ENCODE measurements around the gene TCTN1.

Gene TCTN1

DNA sequence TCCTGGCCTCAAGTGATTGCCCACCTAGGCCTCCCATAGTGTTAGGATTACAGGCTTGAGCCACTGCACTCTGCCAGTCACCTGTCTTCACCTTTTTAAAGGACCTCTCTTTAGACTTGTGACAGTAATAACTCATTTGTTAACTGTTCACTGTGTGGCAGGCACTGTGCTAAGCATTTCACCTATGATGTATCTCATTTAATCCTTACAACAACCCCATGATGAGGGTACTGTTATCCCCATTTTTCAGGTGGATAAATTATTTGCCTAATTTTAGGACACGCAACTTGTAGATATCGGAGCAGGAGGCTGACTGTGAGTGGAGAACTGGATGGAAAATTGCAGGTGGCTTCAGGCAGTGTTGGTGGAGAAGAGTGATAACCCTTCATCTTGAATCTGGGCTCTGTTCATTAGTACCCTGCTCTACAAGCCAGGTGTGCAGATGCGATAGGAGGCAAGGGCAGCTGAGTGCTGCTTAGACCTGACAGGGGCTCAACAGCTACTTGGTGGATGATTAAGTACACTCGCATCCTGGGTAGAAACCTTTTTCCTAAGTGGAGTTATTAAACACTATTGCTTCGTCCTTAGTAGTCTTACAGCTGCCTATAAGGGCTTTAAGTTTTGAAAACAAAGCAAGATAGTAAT, 2.7 kb downstream of the TCTN1 start:
- no peak for DNase-seq (ENCODE audit: extremely low spot score)
- POLR2A ChIA-PET: no interaction called here
- CTCF ChIA-PET: no interaction called here
- TF ChIP-seq, protein P1, sequence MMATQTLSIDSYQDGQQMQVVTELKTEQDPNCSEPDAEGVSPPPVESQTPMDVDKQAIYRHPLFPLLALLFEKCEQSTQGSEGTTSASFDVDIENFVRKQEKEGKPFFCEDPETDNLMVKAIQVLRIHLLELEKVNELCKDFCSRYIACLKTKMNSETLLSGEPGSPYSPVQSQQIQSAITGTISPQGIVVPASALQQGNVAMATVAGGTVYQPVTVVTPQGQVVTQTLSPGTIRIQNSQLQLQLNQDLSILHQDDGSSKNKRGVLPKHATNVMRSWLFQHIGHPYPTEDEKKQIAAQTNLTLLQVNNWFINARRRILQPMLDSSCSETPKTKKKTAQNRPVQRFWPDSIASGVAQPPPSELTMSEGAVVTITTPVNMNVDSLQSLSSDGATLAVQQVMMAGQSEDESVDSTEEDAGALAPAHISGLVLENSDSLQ (IDR thresholded peaks at IDR 0.05): no peak
- TF ChIP-seq L3MBTL2 (conservative IDR thresholded peaks at IDR 0.05) (no peak), SUZ12 (IDR thresholded peaks at IDR 0.05) (no peak), SP1 (IDR thresholded peaks at IDR 0.05) (no peak), TARDBP (IDR thresholded peaks at IDR 0.05) (no peak), FOXA1 (IDR thresholded peaks at IDR 0.05) (no peak), CTBP1 (IDR thresholded peaks at IDR 0.05; ENCODE audit: borderline replicate concordance) (no peak), ZNF384 (IDR thresholded peaks at IDR 0.05) (no peak), ELF4 (IDR thresholded peaks at IDR 0.05) (no peak), BHLHE40 (IDR thresholded peaks at IDR 0.05; ENCODE audit: borderline replicate concordance) (no peak), LEF1 (IDR thresholded peaks at IDR 0.05; ENCODE audit: borderline replicate concordance) (no peak), NFRKB (IDR thresholded peaks at IDR 0.05) (no peak), FOXM1 (IDR thresholded peaks at IDR 0.05; ENCODE audit: borderline replicate concordance) (no peak), ARNT (IDR thresholded peaks at IDR 0.05) (no peak), FOXK2 (IDR thresholded peaks at IDR 0.05) (no peak), HDGF (IDR thresholded peaks at IDR 0.05; ENCODE audit: borderline replicate concordance) (no peak)

DNA sequence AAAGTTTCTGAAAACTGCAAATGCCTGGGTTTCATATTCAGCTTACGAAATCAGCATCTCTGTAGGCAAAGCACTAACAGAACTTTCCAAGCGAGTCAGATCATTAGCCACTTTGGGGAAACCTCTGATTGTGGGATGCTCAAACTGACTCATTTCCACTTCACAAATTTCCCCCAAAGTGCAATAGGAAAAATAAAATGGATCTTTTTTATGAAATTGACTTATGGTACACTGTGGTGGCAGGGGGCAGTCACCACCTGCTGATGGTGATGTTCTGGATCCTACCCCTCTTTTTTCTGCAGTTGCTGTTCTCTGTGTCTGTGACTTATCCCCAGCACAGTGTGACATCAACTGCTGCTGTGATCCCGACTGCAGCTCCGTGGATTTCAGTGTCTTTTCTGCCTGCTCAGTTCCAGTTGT, 5.6 kb downstream of the TCTN1 start:
- POLR2A ChIA-PET: interaction anchor here (0.6 kb wide), 1 partner anchor 45 kb away, joined by 3 read pairs; no protein-coding TSS in a partner anchor
- CTCF ChIA-PET: no interaction called here

DNA sequence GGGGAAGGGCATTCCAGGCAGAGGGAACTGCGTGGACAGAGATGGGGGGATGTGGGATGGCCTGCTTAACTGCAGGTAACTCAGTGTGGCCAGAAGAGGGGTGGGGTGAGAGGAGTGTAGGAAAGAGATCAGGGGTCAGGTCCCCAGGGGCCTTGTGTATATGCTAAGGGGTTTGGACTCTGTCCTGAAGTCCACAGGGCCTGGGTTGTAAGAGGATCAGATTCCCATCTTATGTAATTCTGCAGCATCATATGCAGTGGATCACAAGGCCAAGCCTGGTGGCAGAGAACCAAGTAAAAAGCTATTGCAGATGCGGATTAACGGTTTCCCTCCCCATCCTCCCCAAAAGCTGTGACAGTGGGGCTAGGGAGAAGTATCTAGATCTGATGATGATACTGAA, 8.7 kb downstream of the TCTN1 start:
- no peak for DNase-seq (ENCODE audit: extremely low spot score)
- no peak for TF ChIP-seq ELF4 (IDR thresholded peaks at IDR 0.05)
- no peak for TF ChIP-seq FOXA1 (IDR thresholded peaks at IDR 0.05)
- no peak for TF ChIP-seq FOXM1 (IDR thresholded peaks at IDR 0.05; ENCODE audit: borderline replicate concordance)
- TF ChIP-seq, protein P1 (IDR thresholded peaks at IDR 0.05): no peak
- TF ChIP-seq ARNT (IDR thresholded peaks at IDR 0.05): no peak
- no peak for TF ChIP-seq SUZ12 (IDR thresholded peaks at IDR 0.05)
- no peak for TF ChIP-seq HDGF (IDR thresholded peaks at IDR 0.05; ENCODE audit: borderline replicate concordance)
- no peak for TF ChIP-seq FOXK2 (IDR thresholded peaks at IDR 0.05)
- TF ChIP-seq NFRKB (IDR thresholded peaks at IDR 0.05): no peak
- no peak for TF ChIP-seq ZNF384 (IDR thresholded peaks at IDR 0.05)
- no peak for TF ChIP-seq BHLHE40 (IDR thresholded peaks at IDR 0.05; ENCODE audit: borderline replicate concordance)
- no peak for TF ChIP-seq CTBP1 (IDR thresholded peaks at IDR 0.05; ENCODE audit: borderline replicate concordance)
- no peak for TF ChIP-seq LEF1 (IDR thresholded peaks at IDR 0.05; ENCODE audit: borderline replicate concordance)
- TF ChIP-seq L3MBTL2 (conservative IDR thresholded peaks at IDR 0.05): no peak
- no peak for TF ChIP-seq SP1 (IDR thresholded peaks at IDR 0.05)
- no peak for TF ChIP-seq TARDBP (IDR thresholded peaks at IDR 0.05)
- ChIA-PET POLR2A (no interaction called here), CTCF (no interaction called here)

More for the DNA sequence above, 5.6 kb downstream of the TCTN1 start:
- TF ChIP-seq FOXK2 (IDR thresholded peaks at IDR 0.05): no peak
- no peak for TF ChIP-seq ELF4 (IDR thresholded peaks at IDR 0.05)
- TF ChIP-seq FOXM1 (IDR thresholded peaks at IDR 0.05; ENCODE audit: borderline replicate concordance): no peak
- TF ChIP-seq, protein P1 (IDR thresholded peaks at IDR 0.05): no peak
- no peak for TF ChIP-seq NFRKB (IDR thresholded peaks at IDR 0.05)
- TF ChIP-seq FOXA1 (IDR thresholded peaks at IDR 0.05): no peak
- TF ChIP-seq TARDBP (IDR thresholded peaks at IDR 0.05): no peak
- no peak for TF ChIP-seq ARNT (IDR thresholded peaks at IDR 0.05)
- no peak for TF ChIP-seq CTBP1 (IDR thresholded peaks at IDR 0.05; ENCODE audit: borderline replicate concordance)
- no peak for TF ChIP-seq ZNF384 (IDR thresholded peaks at IDR 0.05)
- no peak for TF ChIP-seq SP1 (IDR thresholded peaks at IDR 0.05)
- TF ChIP-seq LEF1 (IDR thresholded peaks at IDR 0.05; ENCODE audit: borderline replicate concordance): no peak
- TF ChIP-seq HDGF (IDR thresholded peaks at IDR 0.05; ENCODE audit: borderline replicate concordance): no peak
- DNase-seq (ENCODE audit: extremely low spot score): no peak

DNA sequence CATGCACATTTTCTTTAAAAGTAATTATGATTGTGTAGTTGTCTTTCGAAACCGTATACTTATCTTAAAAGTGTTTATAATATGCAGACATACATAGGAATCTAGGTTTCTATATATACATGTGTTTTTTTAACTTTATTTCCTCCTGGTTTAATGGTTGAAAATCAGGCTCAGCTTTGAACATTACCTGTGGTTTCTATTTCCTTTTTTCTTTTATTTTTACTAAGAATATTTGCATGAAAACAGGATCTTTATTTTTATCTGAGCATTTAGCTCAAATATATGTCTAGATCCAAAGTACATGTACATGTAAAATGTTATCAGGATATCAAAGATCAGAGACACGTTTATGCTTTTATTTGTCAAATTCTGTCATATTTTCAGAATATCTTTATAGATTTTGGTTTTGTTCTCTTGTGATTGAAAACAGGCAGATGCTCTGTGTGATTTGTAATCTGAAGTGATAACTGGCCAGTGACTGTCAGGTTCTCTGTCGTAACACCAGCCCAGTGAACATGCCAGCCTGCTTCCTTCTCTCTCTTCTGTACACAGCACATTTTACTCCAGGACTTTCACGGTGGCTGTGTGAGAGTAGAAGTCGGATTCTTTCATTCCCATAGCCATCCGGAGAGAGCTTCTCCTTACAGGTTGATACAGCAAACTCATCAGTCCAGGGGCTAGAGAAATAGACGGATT, 13.7 kb downstream of the TCTN1 start:
- POLR2A ChIA-PET: no interaction called here
- no peak for TF ChIP-seq HDGF (IDR thresholded peaks at IDR 0.05; ENCODE audit: borderline replicate concordance)
- TF ChIP-seq ARNT (IDR thresholded peaks at IDR 0.05): no peak
- DNase-seq (ENCODE audit: extremely low spot score): no peak
- CTCF ChIA-PET: no interaction called here

DNA sequence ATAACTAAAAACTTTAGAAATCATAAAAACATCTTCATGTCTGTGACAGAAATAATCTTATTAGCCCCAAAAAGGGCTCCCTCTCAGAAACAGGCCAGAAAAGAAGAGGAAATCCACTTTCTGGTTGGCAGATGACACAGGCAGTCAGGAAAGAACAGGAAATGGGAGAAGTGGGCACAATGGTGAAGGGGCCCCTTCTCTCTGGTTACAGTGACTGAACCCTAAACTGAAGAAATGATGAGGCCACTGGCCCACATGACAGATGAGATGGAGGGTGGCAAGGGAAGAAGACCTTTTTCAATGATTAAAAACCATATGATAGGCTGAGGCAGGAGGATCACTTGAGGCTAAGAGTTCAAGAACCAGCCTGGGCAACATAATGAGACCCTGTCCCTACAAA, 21.1 kb downstream of the TCTN1 start:
- CTCF ChIA-PET: no interaction called here
- no peak for TF ChIP-seq BHLHE40 (IDR thresholded peaks at IDR 0.05; ENCODE audit: borderline replicate concordance)
- POLR2A ChIA-PET: no interaction called here
- no peak for DNase-seq (ENCODE audit: extremely low spot score)

DNA sequence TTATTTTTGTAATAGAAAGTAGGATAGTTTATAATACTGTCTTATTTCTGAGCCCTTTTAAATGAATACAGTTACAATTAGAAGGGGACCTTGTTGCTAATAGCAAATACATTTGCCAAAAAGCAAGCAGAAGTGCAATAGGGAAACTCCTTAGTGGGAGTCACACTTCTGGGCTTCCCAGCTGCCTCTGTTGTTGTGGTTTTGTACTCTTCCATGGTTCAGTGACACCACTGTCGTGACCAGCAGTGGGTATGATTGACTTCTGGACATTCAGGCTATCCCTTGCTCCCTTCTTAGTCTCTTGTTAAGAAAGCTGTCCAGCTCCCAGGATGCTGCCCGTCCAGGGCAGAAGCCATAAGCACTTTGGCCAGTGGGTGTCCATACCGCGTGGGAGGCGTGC, 22.6 kb downstream of the TCTN1 start:
- DNase-seq (ENCODE audit: extremely low spot score): no peak
- ChIA-PET POLR2A (no interaction called here), CTCF (no interaction called here)
- TF ChIP-seq TARDBP (IDR thresholded peaks at IDR 0.05) (no peak), L3MBTL2 (conservative IDR thresholded peaks at IDR 0.05) (no peak), FOXM1 (IDR thresholded peaks at IDR 0.05; ENCODE audit: borderline replicate concordance) (no peak), NFRKB (IDR thresholded peaks at IDR 0.05) (no peak), ARNT (IDR thresholded peaks at IDR 0.05) (no peak), FOXK2 (IDR thresholded peaks at IDR 0.05) (no peak), FOXA1 (IDR thresholded peaks at IDR 0.05) (no peak), LEF1 (IDR thresholded peaks at IDR 0.05; ENCODE audit: borderline replicate concordance) (no peak), BHLHE40 (IDR thresholded peaks at IDR 0.05; ENCODE audit: borderline replicate concordance) (no peak)
